HepG2 (cell line): Measurements from ENCODE around the gene TCF12.

ENCODE experiments used
- ARNT ChIP-seq: fragments of 450-650 bp; IDR thresholded peaks from 2 replicates; pipeline ENCODE4 v1.6.1; 2017
- CEBPB ChIP-seq: IDR thresholded peaks from 2 replicates; pipeline ENCODE4 v1.6.1; 2011; ENCODE audit warnings: low read depth, low read length, improper control_type of control experiment, borderline replicate concordance
- GLI4 ChIP-seq: sonication (generic); formaldehyde crosslinking; IDR thresholded peaks from 2 replicates; pipeline ENCODE4 v1.5.1; 2020; ENCODE audit warnings: missing genetic modification reagents, mild to moderate bottlenecking, moderate library complexity, borderline replicate concordance
- KAT7 ChIP-seq: IDR thresholded peaks from 2 replicates; pipeline ENCODE4 v1.6.1; 2018; ENCODE audit warnings: borderline replicate concordance, missing compliant biosample characterization
- POLR2A ChIP-seq, 2 experiments: IDR thresholded peaks; 2 replicates each; pipeline ENCODE4 v1.6.1; 2011; ENCODE audit warnings: low read depth in 2 of 2, low read length in 2 of 2, mild to moderate bottlenecking in 1 of 2, moderate library complexity in 1 of 2; ENCODE audit not compliant: insufficient read depth in 1 of 2
- YY1 ChIP-seq: IDR thresholded peaks from 2 replicates; pipeline ENCODE4 v1.6.1; 2011; ENCODE audit warnings: low read length, low read depth, moderate library complexity, mild to moderate bottlenecking; ENCODE audit not compliant: insufficient read depth, insufficient replicate concordance
- TF ChIP-seq, protein P1 (sequence below): sonication (generic); formaldehyde crosslinking; IDR thresholded peaks from 2 replicates; pipeline ENCODE4 v1.8.1; 2022; ENCODE audit warnings: mild to moderate bottlenecking, missing genetic modification reagents
- TF ChIP-seq, protein P2 (sequence below): IDR thresholded peaks from 2 replicates; pipeline ENCODE4 v1.6.1; 2012; ENCODE audit warnings: inconsistent platforms

GRCh38 chr15:56960116-56960515, 41.7 kb downstream of the TCF12 start:
- TF ChIP-seq CEBPB, result no peak
- no peak for TF ChIP-seq KAT7
- TF ChIP-seq, protein P1, sequence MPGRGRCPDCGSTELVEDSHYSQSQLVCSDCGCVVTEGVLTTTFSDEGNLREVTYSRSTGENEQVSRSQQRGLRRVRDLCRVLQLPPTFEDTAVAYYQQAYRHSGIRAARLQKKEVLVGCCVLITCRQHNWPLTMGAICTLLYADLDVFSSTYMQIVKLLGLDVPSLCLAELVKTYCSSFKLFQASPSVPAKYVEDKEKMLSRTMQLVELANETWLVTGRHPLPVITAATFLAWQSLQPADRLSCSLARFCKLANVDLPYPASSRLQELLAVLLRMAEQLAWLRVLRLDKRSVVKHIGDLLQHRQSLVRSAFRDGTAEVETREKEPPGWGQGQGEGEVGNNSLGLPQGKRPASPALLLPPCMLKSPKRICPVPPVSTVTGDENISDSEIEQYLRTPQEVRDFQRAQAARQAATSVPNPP (CRISPR knock-in tag), result no peak
- TF ChIP-seq YY1, result no peak
- TF ChIP-seq, protein P2, sequence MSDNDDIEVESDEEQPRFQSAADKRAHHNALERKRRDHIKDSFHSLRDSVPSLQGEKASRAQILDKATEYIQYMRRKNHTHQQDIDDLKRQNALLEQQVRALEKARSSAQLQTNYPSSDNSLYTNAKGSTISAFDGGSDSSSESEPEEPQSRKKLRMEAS, result no peak
- TF ChIP-seq POLR2A (IDR thresholded peaks at IDR 0.05; ENCODE audit: insufficient read depth in 1 of 2, low read depth in 2 of 2, low read length in 2 of 2), result no peak
- no peak for TF ChIP-seq GLI4 (CRISPR knock-in tag)
- TF ChIP-seq ARNT, result no peak
